GM23248 (cell line): Measurements from ENCODE around the gene CSRP2. TPM values are rescaled to one million over a fixed set of nuclear protein-coding genes. Genes with fewer than 3 reads are reported as not detected.

Source experiments
- DNase-seq: peaks from one replicate; pipeline ENCODE4 v3.0.0-alpha.2; 2015
- H2AFZ ChIP-seq: fragments of 200-600 bp; sonication (generic); 2 replicates; pipeline ENCODE4 v1.6.1; 2016; ENCODE audit warnings: antibody characterized with exemption
- H3F3A ChIP-seq: fragments of 200-600 bp; sonication (generic); 2 replicates; pipeline ENCODE4 v1.6.1; 2016; ENCODE audit warnings: mild to moderate bottlenecking, antibody characterized with exemption, mixed run types; ENCODE audit not compliant: insufficient read depth
- H3K27ac ChIP-seq: fragments of 200-600 bp; sonication (generic); 2 replicates; pipeline ENCODE4 v1.5.1; 2016; ENCODE audit warnings: mild to moderate bottlenecking
- H3K27me3 ChIP-seq: fragments of 200-600 bp; sonication (generic); replicated peaks from 2 replicates; pipeline ENCODE4 v1.6.1; 2016; ENCODE audit warnings: mild to moderate bottlenecking; ENCODE audit not compliant: insufficient read depth
- H3K36me3 ChIP-seq: fragments of 200-600 bp; sonication (generic); 2 replicates; pipeline ENCODE4 v1.6.1; 2016; ENCODE audit warnings: low read depth, mild to moderate bottlenecking
- H3K4me1 ChIP-seq: fragments of 200-600 bp; sonication (generic); 2 replicates; pipeline ENCODE4 v1.6.1; 2016; ENCODE audit warnings: mild to moderate bottlenecking; ENCODE audit not compliant: insufficient read depth
- H3K4me2 ChIP-seq: fragments of 200-600 bp; sonication (generic); one replicate; pipeline ENCODE4 v1.6.1; 2016; ENCODE audit warnings: mild to moderate bottlenecking; ENCODE audit not compliant: unreplicated experiment
- H3K4me3 ChIP-seq: fragments of 200-600 bp; sonication (generic); 2 replicates; pipeline ENCODE4 v1.5.1; 2016; ENCODE audit warnings: mild to moderate bottlenecking
- H3K79me2 ChIP-seq: fragments of 200-600 bp; sonication (generic); 2 replicates; pipeline ENCODE4 v1.6.1; 2016; ENCODE audit warnings: mild to moderate bottlenecking; ENCODE audit not compliant: insufficient read depth
- H3K9ac ChIP-seq: fragments of 200-600 bp; sonication (generic); 2 replicates; pipeline ENCODE4 v1.6.1; 2016; ENCODE audit warnings: mild to moderate bottlenecking
- H3K9me2 ChIP-seq: fragments of 200-600 bp; sonication (generic); 2 replicates; pipeline ENCODE4 v1.6.1; 2016; ENCODE audit warnings: mixed run types, mild to moderate bottlenecking, moderate library complexity; ENCODE audit not compliant: insufficient read depth
- H3K9me3 ChIP-seq: fragments of 200-600 bp; sonication (generic); one replicate; pipeline ENCODE4 v1.6.1; 2017; ENCODE audit warnings: low read depth
- H4K20me1 ChIP-seq: fragments of 200-600 bp; sonication (generic); 2 replicates; pipeline ENCODE4 v1.6.0; 2016; ENCODE audit not compliant: insufficient read depth
- EZH2 ChIP-seq: fragments of 200-600 bp; sonication (generic); IDR thresholded peaks from 2 replicates; pipeline ENCODE4 v1.6.1; 2018; ENCODE audit warnings: antibody characterized with exemption, mild to moderate bottlenecking; ENCODE audit not compliant: insufficient read depth, poor library complexity, severe bottlenecking
- EZH2phosphoT487 ChIP-seq: fragments of 200-600 bp; sonication (generic); IDR thresholded peaks from 2 replicates; pipeline ENCODE4 v1.6.1; 2018; ENCODE audit warnings: antibody characterized with exemption, moderate library complexity, mild to moderate bottlenecking, low read depth; ENCODE audit not compliant: insufficient read depth
- WGBS, 2 experiments: methylation state at CpG; one replicate each; pipeline ENCODE4 v1.1.6; 2015 to 2017; ENCODE audit warnings: low lambda C conversion rate in 2 of 2, low coverage in 1 of 2; ENCODE audit errors: missing lambda C conversion rate in 2 of 2; 5-methylcytosine and 5-hydroxymethylcytosine counted together
- in situ Hi-C: fragments of 300-500 bp; cut with MboI; formaldehyde crosslinking; loops from 2 replicates; pipeline ENCODE4 v1.15.0; 2020
- polyA plus RNA-seq: library from polyadenylated mRNA; unstranded; fragments of >200 nt; fragmentation: Nextera tagmentation; extraction: Ambion mirVana; gene quantifications from 2 replicates; pipeline ENCODE4 v1.2.1, GENCODE V29; 2016
- total RNA-seq: library from RNA; depleted of rRNA; stranded (reverse); fragments of >200 nt; shearing (Covaris generic); gene quantifications from 2 replicates; pipeline ENCODE4 v1.2.3, GENCODE V29; 2014

CSRP2 gene
- total and polyA plus RNA-seq, 2 experiments from 2014 or later, result 53.0 to 80.5 TPM

- Histone ChIP-seq H3K4me2 (no peak overlapping the region), H4K20me1 (no peaks in the 10 kb centered on the region), H3F3A (peaks cover 17% of the 10 kb centered on the region), H3K4me3 (no peak overlapping the region), H3K27ac (no peak overlapping the region), H3K79me2 (no peaks in the 10 kb centered on the region; the same call in 1 of the 2 replicates), H3K27me3 (no peaks in the 10 kb centered on the region), H3K9ac (no peak overlapping the region), H3K9me3 (no peaks in the 10 kb centered on the region), H3K4me1 (peaks cover 11% of the 10 kb centered on the region), H2AFZ (0 out of 2 replicates have a peak overlapping the region, but pooled peaks have one; percentile 96), H3K36me3 (no peaks in the 10 kb centered on the region), H3K9me2 (no peaks in the 10 kb centered on the region)
- 89 to 90% methylated on average over 7 of the region's 7 CpGs for whole genome bisulfite sequencing, 2 experiments
- no peak for DNase-seq
- TF ChIP-seq EZH2phosphoT487 (no peak), EZH2 (no peak)
- in situ Hi-C loops, result no loop called here
These were observed 1.8 kb upstream of the CSRP2 start for GRCh38 chr12:76880519-76881023.

- no peak for DNase-seq
- no peaks in the 10 kb centered on the region; the same call in 1 of the 2 replicates for H3K79me2 ChIP-seq
- no peaks in the 10 kb centered on the region for H4K20me1 ChIP-seq
- H3K9me2 ChIP-seq, result no peaks in the 10 kb centered on the region
- H3K27me3 ChIP-seq, result no peaks in the 10 kb centered on the region
- no peaks in the 10 kb centered on the region for H3K36me3 ChIP-seq
- peak overlapping the region; percentile 92 for H3K9ac ChIP-seq
- peaks cover 17% of the 10 kb centered on the region for H3F3A ChIP-seq
- H3K4me1 ChIP-seq, result peaks cover 11% of the 10 kb centered on the region
- H3K4me2 ChIP-seq, result peak overlapping the region; percentile 83
- TF ChIP-seq EZH2, result no peak
- TF ChIP-seq EZH2phosphoT487, result no peak
- H2AFZ ChIP-seq, result peak overlapping the region; percentile 96
- H3K27ac ChIP-seq, result peak overlapping the region; percentile 90
- 62 to 63% methylated on average over 13 of the region's 13 CpGs for WGBS, 2 experiments
- no peaks in the 10 kb centered on the region for H3K9me3 ChIP-seq
- H3K4me3 ChIP-seq, result peak overlapping the region; percentile 85
- in situ Hi-C loops, result no loop called here
These were observed 1.1 kb upstream of the CSRP2 start for GRCh38 chr12:76879710-76880518.

DNA sequence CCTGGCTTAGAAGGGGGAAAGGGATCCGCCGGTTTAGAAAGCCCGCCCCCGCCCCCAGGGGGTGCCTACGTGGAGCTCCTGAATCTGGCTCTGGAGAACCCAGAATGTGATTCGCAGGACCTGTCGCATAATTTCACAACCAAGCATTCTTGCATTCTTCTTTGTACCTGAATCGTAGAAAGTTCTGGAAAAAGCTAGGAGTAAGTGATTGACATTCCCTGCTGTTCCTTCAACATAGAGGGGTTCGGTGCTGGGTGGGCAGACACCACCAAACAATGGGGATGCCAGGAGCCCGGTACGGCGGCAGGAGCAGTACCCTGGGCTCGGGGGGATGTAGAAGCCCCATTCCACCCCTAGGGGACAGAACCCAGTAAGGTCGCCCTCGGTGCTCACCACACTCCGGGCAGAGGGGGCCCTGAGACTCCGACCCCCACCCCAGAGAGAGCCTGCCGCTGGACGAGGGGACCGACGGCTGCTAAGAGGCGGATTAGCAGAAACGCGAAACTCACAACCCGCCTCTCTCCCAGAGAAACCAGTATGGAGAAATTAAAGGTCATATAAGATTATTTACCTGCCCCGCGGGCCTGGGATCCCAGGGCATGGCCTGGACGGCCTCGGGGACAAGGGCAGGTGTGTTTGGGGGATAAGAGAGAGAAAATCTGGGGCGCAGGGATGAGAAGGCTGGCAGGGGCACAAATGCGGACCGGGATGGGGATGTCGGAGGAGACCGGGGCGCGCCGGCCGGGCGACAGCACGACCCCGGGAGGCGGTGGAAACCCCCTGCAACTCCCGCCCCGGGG is 520 bp downstream of the CSRP2 start:
- in situ Hi-C loops, result no loop called here
- Histone ChIP-seq H3K4me1 (peaks cover 11% of the 10 kb centered on the region), H4K20me1 (no peaks in the 10 kb centered on the region), H3K27me3 (no peaks in the 10 kb centered on the region), H3K79me2 (no peaks in the 10 kb centered on the region; the same call in 1 of the 2 replicates), H3K4me3 (peak overlapping the region; percentile 85), H3K36me3 (no peaks in the 10 kb centered on the region), H3K9ac (peak overlapping the region; percentile 92), H3K9me2 (no peaks in the 10 kb centered on the region), H3F3A (peaks cover 15% of the 10 kb centered on the region), H2AFZ (peak overlapping the region; percentile 96), H3K27ac (no peak overlapping the region), H3K9me3 (no peaks in the 10 kb centered on the region), H3K4me2 (peak overlapping the region; percentile 83)
- DNase-seq, result peak; percentile 62
- WGBS, 2 experiments, result 1 to 2% methylated on average over 42 to 43 of the region's 44 CpGs
- no peak for TF ChIP-seq EZH2
- no peak for TF ChIP-seq EZH2phosphoT487

- DNase-seq, result no peak
- Histone ChIP-seq H3K27ac (no peak overlapping the region), H4K20me1 (no peaks in the 10 kb centered on the region), H3K36me3 (no peaks in the 10 kb centered on the region), H3K4me2 (peak overlapping the region; percentile 19), H2AFZ (no peak overlapping the region), H3K9ac (no peak overlapping the region), H3K27me3 (no peaks in the 10 kb centered on the region), H3K9me3 (no peaks in the 10 kb centered on the region), H3K9me2 (no peaks in the 10 kb centered on the region), H3K4me3 (no peak overlapping the region), H3K4me1 (peaks cover 11% of the 10 kb centered on the region), H3K79me2 (no peaks in the 10 kb centered on the region; the same call in 1 of the 2 replicates), H3F3A (peaks cover 11% of the 10 kb centered on the region; the same call in 1 of the 2 replicates)
- TF ChIP-seq EZH2 (no peak), EZH2phosphoT487 (no peak)
- in situ Hi-C loops, result no loop called here
- 91 to 97% methylated on average over 2 of the region's 2 CpGs for WGBS, 2 experiments
These were observed 2.1 kb downstream of the CSRP2 start for GRCh38 chr12:76876696-76877229.
